Suprapubic skin (tissue), 4 donors: ENCODE measurements around the gene SRSF9. TPM values are rescaled to one million over a fixed set of nuclear protein-coding genes. Genes with fewer than 3 reads are reported as not detected.

Experiments
- DNase-seq, 2 donors: peaks; one replicate each; pipeline ENCODE4 v3.0.0-alpha.2; 2019; ENCODE audit warnings: low spot score in 2 of 2
- H3K27ac ChIP-seq: fragments of 200-600 bp; sonication (generic); one replicate; pipeline ENCODE4 v1.5.1; 2019
- H3K27me3 ChIP-seq: fragments of 200-600 bp; sonication (generic); one replicate; pipeline ENCODE4 v1.5.1; 2019
- H3K36me3 ChIP-seq: fragments of 200-600 bp; sonication (generic); one replicate; pipeline ENCODE4 v1.5.1; 2019
- H3K4me1 ChIP-seq: fragments of 200-600 bp; sonication (generic); one replicate; pipeline ENCODE4 v1.5.1; 2019
- H3K4me3 ChIP-seq: fragments of 200-600 bp; sonication (generic); one replicate; pipeline ENCODE4 v1.5.1; 2019; ENCODE audit warnings: mild to moderate bottlenecking
- H3K9me3 ChIP-seq: fragments of 200-600 bp; sonication (generic); one replicate; pipeline ENCODE4 v1.5.1; 2019
- EP300 ChIP-seq: sonication (generic); formaldehyde crosslinking; IDR thresholded peaks from one replicate; pipeline ENCODE4 v1.6.1; 2017; ENCODE audit warnings: antibody characterized with exemption
- POLR2A ChIP-seq, 2 donors: fragments of 450-650 bp; IDR thresholded peaks; one replicate each; pipeline ENCODE4 v1.6.1; 2017; ENCODE audit warnings: antibody characterized with exemption in 2 of 2, mild to moderate bottlenecking in 2 of 2, moderate library complexity in 2 of 2
- POLR2AphosphoS5 ChIP-seq, 3 donors: sonication (generic); formaldehyde crosslinking; IDR thresholded peaks; one replicate each; pipeline ENCODE4 v1.6.1; 2017; ENCODE audit warnings: antibody characterized with exemption in 3 of 3
- WGBS: methylation state at CpG from one replicate; pipeline ENCODE4 v1.1.5; 2018; 5-methylcytosine and 5-hydroxymethylcytosine counted together
- total RNA-seq, 4 donors: library from RNA; depleted of rRNA; stranded (reverse); fragments of >200 nt; gene quantifications; one replicate each; pipeline ENCODE4 v1.1.0, GENCODE V29; 2016
- TF ChIP-seq, protein P1 (sequence below), 2 donors: fragments of 200-600 bp in 1 of 2; fragments of 450-650 bp in 1 of 2; sonication (generic) in 1 of 2; IDR thresholded peaks; one replicate each; pipeline ENCODE4 v1.5.1; 2016 to 2019; ENCODE audit warnings: antibody characterized with exemption in 2 of 2, mild to moderate bottlenecking in 1 of 2, moderate library complexity in 1 of 2

The SRSF9 gene
- total RNA-seq, 4 donors from 2014 or later = 51.5 to 98.5 (median 73.0) TPM

GRCh38 chr12:120472521-120472920 is 3.0 kb upstream of the SRSF9 start:
- Histone ChIP-seq H3K4me1 (peaks cover 48% of the 10 kb centered on the region), H3K27me3 (no peaks in the 10 kb centered on the region), H3K9me3 (no peaks in the 10 kb centered on the region), H3K36me3 (no peaks in the 10 kb centered on the region), H3K27ac (no peak overlapping the region), H3K4me3 (no peak overlapping the region)
- no peak for DNase-seq
- no peak for TF ChIP-seq EP300
- TF ChIP-seq POLR2AphosphoS5 (IDR thresholded peaks at IDR 0.05) = no peak
- no peak for TF ChIP-seq POLR2A (IDR thresholded peaks at IDR 0.05)
- TF ChIP-seq, protein P1, sequence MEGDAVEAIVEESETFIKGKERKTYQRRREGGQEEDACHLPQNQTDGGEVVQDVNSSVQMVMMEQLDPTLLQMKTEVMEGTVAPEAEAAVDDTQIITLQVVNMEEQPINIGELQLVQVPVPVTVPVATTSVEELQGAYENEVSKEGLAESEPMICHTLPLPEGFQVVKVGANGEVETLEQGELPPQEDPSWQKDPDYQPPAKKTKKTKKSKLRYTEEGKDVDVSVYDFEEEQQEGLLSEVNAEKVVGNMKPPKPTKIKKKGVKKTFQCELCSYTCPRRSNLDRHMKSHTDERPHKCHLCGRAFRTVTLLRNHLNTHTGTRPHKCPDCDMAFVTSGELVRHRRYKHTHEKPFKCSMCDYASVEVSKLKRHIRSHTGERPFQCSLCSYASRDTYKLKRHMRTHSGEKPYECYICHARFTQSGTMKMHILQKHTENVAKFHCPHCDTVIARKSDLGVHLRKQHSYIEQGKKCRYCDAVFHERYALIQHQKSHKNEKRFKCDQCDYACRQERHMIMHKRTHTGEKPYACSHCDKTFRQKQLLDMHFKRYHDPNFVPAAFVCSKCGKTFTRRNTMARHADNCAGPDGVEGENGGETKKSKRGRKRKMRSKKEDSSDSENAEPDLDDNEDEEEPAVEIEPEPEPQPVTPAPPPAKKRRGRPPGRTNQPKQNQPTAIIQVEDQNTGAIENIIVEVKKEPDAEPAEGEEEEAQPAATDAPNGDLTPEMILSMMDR (IDR thresholded peaks at IDR 0.05) = no peak

GRCh38 chr12:120470150-120470784 is 719 bp upstream of the SRSF9 start:
- no peak for DNase-seq
- Histone ChIP-seq H3K9me3 (no peaks in the 10 kb centered on the region), H3K4me1 (peaks cover 63% of the 10 kb centered on the region), H3K27ac (peak overlapping the region; percentile 96), H3K4me3 (peak overlapping the region; percentile 70), H3K27me3 (no peaks in the 10 kb centered on the region), H3K36me3 (peaks cover 7% of the 10 kb centered on the region)
- TF ChIP-seq POLR2A (IDR thresholded peaks at IDR 0.05) = no peak
- TF ChIP-seq POLR2AphosphoS5 (IDR thresholded peaks at IDR 0.05) = no peak
- TF ChIP-seq EP300 = no peak
- TF ChIP-seq, protein P1 (IDR thresholded peaks at IDR 0.05) = no peak
- 62% methylated on average over 26 of the region's 26 CpGs for WGBS

- Histone ChIP-seq H3K4me1 (peaks cover 50% of the 10 kb centered on the region), H3K36me3 (peaks cover 21% of the 10 kb centered on the region), H3K27ac (peak overlapping the region; percentile 96), H3K27me3 (no peaks in the 10 kb centered on the region), H3K9me3 (no peaks in the 10 kb centered on the region), H3K4me3 (peak overlapping the region; percentile 70)
- no CpG with 5 or more reads among the region's 57 CpGs for WGBS
- peak in 1 of 2 donors; percentile 68 for DNase-seq
- TF ChIP-seq POLR2AphosphoS5 (IDR thresholded peaks at IDR 0.05) = no peak
- TF ChIP-seq, protein P1 (IDR thresholded peaks at IDR 0.05) = no peak
- no peak for TF ChIP-seq EP300
- no peak for TF ChIP-seq POLR2A (IDR thresholded peaks at IDR 0.05)
Measured at GRCh38 chr12:120468821-120469449, 613 bp downstream of the SRSF9 start.

- DNase-seq = peak in 1 of 2 donors; percentile 66
- 2% methylated on average over 19 of the region's 23 CpGs for WGBS
- TF ChIP-seq POLR2AphosphoS5 (IDR thresholded peaks at IDR 0.05) = no peak
- no peak for TF ChIP-seq EP300
- TF ChIP-seq POLR2A (IDR thresholded peaks at IDR 0.05) = no peak
- TF ChIP-seq, protein P1 (IDR thresholded peaks at IDR 0.05) = no peak
- Histone ChIP-seq H3K27ac (peak overlapping the region; percentile 96), H3K4me3 (peak overlapping the region; percentile 70), H3K27me3 (no peaks in the 10 kb centered on the region), H3K9me3 (no peaks in the 10 kb centered on the region), H3K4me1 (peaks cover 45% of the 10 kb centered on the region), H3K36me3 (peaks cover 26% of the 10 kb centered on the region)
Measured at GRCh38 chr12:120468325-120468820, 1.2 kb downstream of the SRSF9 start.

DNA sequence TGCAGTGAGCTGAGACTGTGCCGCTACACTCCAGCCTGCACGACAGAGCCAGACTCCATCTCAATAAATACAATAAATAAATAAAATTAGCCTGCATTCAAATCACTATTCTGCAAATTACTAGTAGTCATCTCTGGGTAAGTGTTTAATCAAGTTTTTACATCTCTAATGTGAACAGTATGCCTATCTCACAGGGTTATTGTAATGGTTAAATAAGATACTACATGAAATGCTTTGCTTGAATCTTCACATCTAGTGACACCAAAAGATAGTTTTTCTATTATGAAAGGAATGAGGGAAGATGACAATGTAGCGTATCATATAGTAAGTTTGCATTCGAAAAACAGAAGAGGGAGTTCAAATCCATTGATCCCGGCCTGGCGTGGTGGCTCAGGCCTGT is 2.1 kb downstream of the SRSF9 start:
- Histone ChIP-seq H3K27ac (no peak overlapping the region), H3K4me1 (peaks cover 43% of the 10 kb centered on the region), H3K9me3 (no peaks in the 10 kb centered on the region), H3K27me3 (no peaks in the 10 kb centered on the region), H3K36me3 (peaks cover 36% of the 10 kb centered on the region), H3K4me3 (no peak overlapping the region)
- TF ChIP-seq, protein P1 (IDR thresholded peaks at IDR 0.05) = no peak
- no peak for TF ChIP-seq POLR2A (IDR thresholded peaks at IDR 0.05)
- no peak for TF ChIP-seq POLR2AphosphoS5 (IDR thresholded peaks at IDR 0.05)
- TF ChIP-seq EP300 = no peak
- 86% methylated on average over 6 of the region's 6 CpGs for WGBS
- no peak for DNase-seq
